Ureter (tissue), 1 donor: ENCODE results near the gene TTR. TPM values are rescaled to one million over a fixed set of nuclear protein-coding genes. Genes with fewer than 3 reads are reported as not detected.

ENCODE experiments used
- total RNA-seq: library from RNA; stranded (reverse); gene quantifications from one replicate; pipeline ENCODE4 v1.2.4, GENCODE V29; 2023
- donor health status: DM: yes; HTN: yes; CAD: no.

Gene TTR
- total RNA-seq, 1 donor from 2014 or later: 0.55 TPM

Other genes with a start within 250 kb of the TTR start
- not detected for gene DSG4, start 215.1 kb upstream of the TTR start, total RNA-seq
- gene DSG3, start 144.1 kb upstream of the TTR start, total RNA-seq: 0.05 TPM
- gene DSG2, start 93.7 kb upstream of the TTR start, total RNA-seq: 93.1 TPM
- 8.9 TPM for gene B4GALT6, start 92.7 kb downstream of the TTR start, total RNA-seq
- gene SLC25A52, start 169.0 kb downstream of the TTR start, total RNA-seq: 0.78 TPM